ENCODE measurements around the gene ADAMTS2. TPM values are rescaled to one million over a fixed set of nuclear protein-coding genes. Genes with fewer than 3 reads are reported as not detected.

Gene ADAMTS2
- total and polyA plus RNA-seq, 2 donors (not counting 3 experiments of a cell fraction or from before 2014, with no cell fraction given): not detected

- dilution Hi-C loops (cut with MboI; ENCODE audit: extremely low pct_ligation_motif_present, low sequenced_read_pairs) (no loop called here), intact Hi-C loops (cut with micrococcal nuclease) (no loop called here)
- Histone ChIP-seq H3K9me1 (replicated peaks; ENCODE audit: control insufficient read depth, extremely low read depth, insufficient read depth, low read length) (no peaks in the 10 kb centered on the region), H3K79me2 (ENCODE audit: control insufficient read depth, insufficient read depth, low read length) (no peaks in the 10 kb centered on the region), H3K4me2 (ENCODE audit: insufficient read depth, low read length) (no peak overlapping the region), H3K27ac (ENCODE audit: insufficient read depth, low read depth, low read length) (no peak overlapping the region), H3K9me3 (replicated peaks; ENCODE audit: control insufficient read depth, insufficient read depth, low read length) (peaks cover 6% of the 10 kb centered on the region), H3K36me3 (ENCODE audit: control insufficient read depth in 2 of 2, extremely low read depth in 1 of 2, insufficient read depth in 2 of 2, low read length in 2 of 2) (no peaks in the 10 kb centered on the region), H4K20me1 (replicated peaks; ENCODE audit: control insufficient read depth, extremely low read depth, insufficient read depth, low read length) (no peaks in the 10 kb centered on the region), H2AFZ (ENCODE audit: low read depth, low read length) (no peak overlapping the region), H3K27me3 (ENCODE audit: control insufficient read depth in 2 of 2, insufficient read depth in 2 of 2, low read length in 2 of 2) (no peaks in the 10 kb centered on the region), H3K4me1 (ENCODE audit: control insufficient read depth, extremely low read depth, insufficient read depth, low read length) (no peaks in the 10 kb centered on the region), H3K9ac (replicated peaks; ENCODE audit: extremely low read depth, insufficient read depth, low read length) (no peak overlapping the region), H3K4me3 (replicated peaks in 1 of 3; ENCODE audit: insufficient read depth in 1 of 3, low read depth in 1 of 3, low read length in 3 of 3) (no peak overlapping the region)
- ChIA-PET CTCF (no interaction called here), POLR2A (no interaction called here)
- TF ChIP-seq JUN (IDR thresholded peaks at IDR 0.05; ENCODE audit: borderline replicate concordance, insufficient read depth, insufficient read length, low read depth): no peak
- TF ChIP-seq, protein P1, sequence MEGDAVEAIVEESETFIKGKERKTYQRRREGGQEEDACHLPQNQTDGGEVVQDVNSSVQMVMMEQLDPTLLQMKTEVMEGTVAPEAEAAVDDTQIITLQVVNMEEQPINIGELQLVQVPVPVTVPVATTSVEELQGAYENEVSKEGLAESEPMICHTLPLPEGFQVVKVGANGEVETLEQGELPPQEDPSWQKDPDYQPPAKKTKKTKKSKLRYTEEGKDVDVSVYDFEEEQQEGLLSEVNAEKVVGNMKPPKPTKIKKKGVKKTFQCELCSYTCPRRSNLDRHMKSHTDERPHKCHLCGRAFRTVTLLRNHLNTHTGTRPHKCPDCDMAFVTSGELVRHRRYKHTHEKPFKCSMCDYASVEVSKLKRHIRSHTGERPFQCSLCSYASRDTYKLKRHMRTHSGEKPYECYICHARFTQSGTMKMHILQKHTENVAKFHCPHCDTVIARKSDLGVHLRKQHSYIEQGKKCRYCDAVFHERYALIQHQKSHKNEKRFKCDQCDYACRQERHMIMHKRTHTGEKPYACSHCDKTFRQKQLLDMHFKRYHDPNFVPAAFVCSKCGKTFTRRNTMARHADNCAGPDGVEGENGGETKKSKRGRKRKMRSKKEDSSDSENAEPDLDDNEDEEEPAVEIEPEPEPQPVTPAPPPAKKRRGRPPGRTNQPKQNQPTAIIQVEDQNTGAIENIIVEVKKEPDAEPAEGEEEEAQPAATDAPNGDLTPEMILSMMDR (IDR thresholded peaks at IDR 0.05; ENCODE audit: extremely low read depth in 1 of 2, insufficient read depth in 1 of 2, low read depth in 1 of 2, low read length in 2 of 2): no peak
- no peak for TF ChIP-seq EZH2 (IDR thresholded peaks at IDR 0.05; ENCODE audit: borderline replicate concordance, low read depth, low read length, severe bottlenecking)
- TF ChIP-seq GATA2 (IDR thresholded peaks at IDR 0.05; ENCODE audit: insufficient read depth, insufficient read length, low read depth, low read length): no peak
- no peak for TF ChIP-seq MYC (IDR thresholded peaks at IDR 0.05; ENCODE audit: low read depth, low read length)
- TF ChIP-seq POLR2AphosphoS5 (IDR thresholded peaks at IDR 0.05; ENCODE audit: insufficient read depth, low read depth, low read length): no peak
- TF ChIP-seq FOS (IDR thresholded peaks at IDR 0.05; ENCODE audit: borderline replicate concordance, insufficient read depth, low read length): no peak
- no peak for TF ChIP-seq MAX (IDR thresholded peaks at IDR 0.05; ENCODE audit: insufficient read depth, insufficient read length)
- no peak for TF ChIP-seq POLR2A (IDR thresholded peaks at IDR 0.05; ENCODE audit: low read depth, low read length)
- DNase-seq (ENCODE audit: low read depth, low spot score) (no peak), FAIRE-seq (no peak)
- BruUV-seq (replicated peaks): no TSS peak
Measured at GRCh38 chr5:179262126-179262920, 82.9 kb downstream of the ADAMTS2 start.
